Activated CD8-positive, alpha-beta T cell treated with anti-CD3 and anti-CD28 coated beads for 36 hours (primary cell): ENCODE data around the gene IMPG2. TPM values are rescaled to one million over a fixed set of nuclear protein-coding genes. Genes with fewer than 3 reads are reported as not detected.
"Not testable (repeated sequence)": the region's sequence is repeated elsewhere in the genome, so short reads cannot be mapped to it uniquely, and the experiment has no call there.

ENCODE experiments used
- ATAC-seq: fragments of 200-7000 bp; cut with Tn5 transposase; one replicate; pipeline ENCODE4 v1.10.0; 2021; ENCODE audit warnings: mild to moderate bottlenecking, moderate library complexity
- CTCF ChIA-PET: fragments of 350-600 bp; sonication (Branson Sonifier 250); formaldehyde crosslinking; loops from one replicate; lab custom pipeline; 2021; ENCODE audit warnings: antibody characterized with exemption; lab: Charles Lee
- POLR2A ChIA-PET: fragments of 350-600 bp; sonication (Branson Sonifier 250); formaldehyde crosslinking; loops from one replicate; lab custom pipeline; 2021; ENCODE audit warnings: antibody characterized with exemption; lab: Charles Lee
- DNase-seq: peaks from one replicate; pipeline ENCODE4 v3.0.0-alpha.2; 2020
- H3K27ac Mint-ChIP-seq: one replicate; pipeline ENCODE4 v1.8.0; 2021; ENCODE audit warnings: mild to moderate bottlenecking, mixed read lengths
- H3K27me3 Mint-ChIP-seq: one replicate; pipeline ENCODE4 v1.8.0; 2021; ENCODE audit warnings: mixed read lengths
- H3K36me3 Mint-ChIP-seq: one replicate; pipeline ENCODE4 v1.8.0; 2021; ENCODE audit warnings: low read depth, mixed read lengths
- H3K4me1 Mint-ChIP-seq: one replicate; pipeline ENCODE4 v1.8.0; 2021; ENCODE audit warnings: low read depth, mixed read lengths
- H3K4me3 Mint-ChIP-seq: one replicate; pipeline ENCODE4 v1.8.0; 2021; ENCODE audit warnings: mild to moderate bottlenecking, moderate library complexity, mixed read lengths
- H3K9me3 Mint-ChIP-seq: one replicate; pipeline ENCODE4 v1.8.0; 2021; ENCODE audit warnings: mixed read lengths
- intact Hi-C: fragments of 100-400 bp; cut with micrococcal nuclease; formaldehyde crosslinking; loops from one replicate; pipeline ENCODE4 v1.10.0; 2022
- total RNA-seq, 2 experiments: library from RNA; stranded (reverse); gene quantifications; one replicate each; pipeline ENCODE4 v1.2.3, GENCODE V29; 2021
- TF ChIP-seq, protein P1 (sequence below): fragments of 200-600 bp; IDR thresholded peaks from one replicate; pipeline ENCODE4 v1.8.0; 2022; ENCODE audit warnings: antibody characterized with exemption, mild to moderate bottlenecking

IMPG2 gene
- total RNA-seq, 2 experiments from 2014 or later = 0.13 to 0.14 TPM

DNA sequence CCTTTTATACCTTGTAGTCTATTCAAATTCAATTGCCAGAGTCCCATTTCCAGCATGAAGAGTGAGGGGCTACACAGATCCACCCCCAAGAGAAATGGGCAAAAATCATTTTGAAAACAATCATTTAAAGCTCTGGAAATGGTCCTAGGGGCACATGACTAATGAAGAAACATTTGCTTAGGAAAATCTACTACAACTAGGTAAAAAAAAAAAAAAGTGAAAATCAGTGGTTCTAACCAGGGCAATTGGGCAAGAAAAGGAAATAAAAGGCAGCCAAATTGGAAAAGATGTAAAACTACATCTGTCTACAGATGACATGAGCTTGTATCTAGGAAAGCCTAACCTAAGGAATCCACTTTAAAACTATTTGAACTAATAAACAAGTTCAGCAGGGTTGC lies 9.4 kb downstream of the IMPG2 start:
- ChIA-PET CTCF (interaction anchor here (1.0 kb wide), 2 partner anchors 8 to 71 kb away, joined by 3 to 4 read pairs; no protein-coding TSS in a partner anchor), POLR2A (no interaction called here)
- TF ChIP-seq, protein P1, sequence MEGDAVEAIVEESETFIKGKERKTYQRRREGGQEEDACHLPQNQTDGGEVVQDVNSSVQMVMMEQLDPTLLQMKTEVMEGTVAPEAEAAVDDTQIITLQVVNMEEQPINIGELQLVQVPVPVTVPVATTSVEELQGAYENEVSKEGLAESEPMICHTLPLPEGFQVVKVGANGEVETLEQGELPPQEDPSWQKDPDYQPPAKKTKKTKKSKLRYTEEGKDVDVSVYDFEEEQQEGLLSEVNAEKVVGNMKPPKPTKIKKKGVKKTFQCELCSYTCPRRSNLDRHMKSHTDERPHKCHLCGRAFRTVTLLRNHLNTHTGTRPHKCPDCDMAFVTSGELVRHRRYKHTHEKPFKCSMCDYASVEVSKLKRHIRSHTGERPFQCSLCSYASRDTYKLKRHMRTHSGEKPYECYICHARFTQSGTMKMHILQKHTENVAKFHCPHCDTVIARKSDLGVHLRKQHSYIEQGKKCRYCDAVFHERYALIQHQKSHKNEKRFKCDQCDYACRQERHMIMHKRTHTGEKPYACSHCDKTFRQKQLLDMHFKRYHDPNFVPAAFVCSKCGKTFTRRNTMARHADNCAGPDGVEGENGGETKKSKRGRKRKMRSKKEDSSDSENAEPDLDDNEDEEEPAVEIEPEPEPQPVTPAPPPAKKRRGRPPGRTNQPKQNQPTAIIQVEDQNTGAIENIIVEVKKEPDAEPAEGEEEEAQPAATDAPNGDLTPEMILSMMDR = no peak
- H3K27me3 Mint-ChIP-seq = no peaks in the 10 kb centered on the region
- no peaks in the 10 kb centered on the region for H3K4me1 Mint-ChIP-seq
- H3K27ac Mint-ChIP-seq = no peak overlapping the region
- DNase-seq (no peak), ATAC-seq (no peak)
- H3K36me3 Mint-ChIP-seq = peaks cover 21% of the 10 kb centered on the region
- peaks cover 29% of the 10 kb centered on the region for H3K9me3 Mint-ChIP-seq
- intact Hi-C loops = no loop called here
- no peak overlapping the region for H3K4me3 Mint-ChIP-seq

- POLR2A ChIA-PET, intact Hi-C loops, H3K4me3 Mint-ChIP-seq, H3K27ac Mint-ChIP-seq, H3K27me3 Mint-ChIP-seq, ATAC-seq, H3K4me1 Mint-ChIP-seq, CTCF ChIA-PET, DNase-seq: not testable (repeated sequence)
- H3K36me3 Mint-ChIP-seq = peaks cover 21% of the 10 kb centered on the region
- peaks cover 32% of the 10 kb centered on the region for H3K9me3 Mint-ChIP-seq
These were observed 12.1 kb downstream of the IMPG2 start for GRCh38 chr3:101308147-101308772.

DNA sequence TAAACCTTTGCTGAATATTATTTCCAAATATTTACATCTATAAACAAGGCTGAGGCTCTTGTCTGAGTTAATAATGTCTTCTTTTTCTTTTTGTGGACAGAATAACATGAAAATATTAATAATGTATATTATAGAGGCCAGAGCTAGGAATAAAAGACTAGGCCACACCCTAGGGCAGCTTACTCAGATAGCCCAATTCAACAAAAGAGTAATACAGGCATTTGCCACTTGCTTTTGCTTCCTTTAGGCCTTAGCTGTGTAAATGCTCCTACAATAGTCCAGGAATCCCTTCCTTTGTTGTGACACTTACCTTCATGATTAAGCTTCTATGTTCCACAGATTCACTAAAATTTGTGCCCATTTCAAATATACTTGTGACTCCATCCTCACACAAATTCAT lies 16.5 kb downstream of the IMPG2 start:
- H3K9me3 Mint-ChIP-seq = peaks cover 25% of the 10 kb centered on the region

GRCh38 chr3:101303089-101303731 lies 17.2 kb downstream of the IMPG2 start:
- intact Hi-C loops = no loop called here
- Mint-ChIP-seq H3K27me3 (no peaks in the 10 kb centered on the region), H3K36me3 (peaks cover 9% of the 10 kb centered on the region), H3K9me3 (peaks cover 24% of the 10 kb centered on the region), H3K27ac (no peak overlapping the region), H3K4me3 (no peak overlapping the region), H3K4me1 (no peaks in the 10 kb centered on the region)
- no peak for ATAC-seq
- ChIA-PET CTCF (interaction anchor here (1.1 kb wide), 1 partner anchor 8 kb away, joined by 3 read pairs; no protein-coding TSS in a partner anchor), POLR2A (no interaction called here)
- DNase-seq = no peak
- TF ChIP-seq, protein P1 = no peak

More for the DNA sequence above, 16.5 kb downstream of the IMPG2 start:
- no peaks in the 10 kb centered on the region for H3K4me1 Mint-ChIP-seq
- DNase-seq (no peak), ATAC-seq (no peak)
- TF ChIP-seq, protein P1 = no peak
- H3K4me3 Mint-ChIP-seq = no peak overlapping the region
- ChIA-PET POLR2A (interaction anchor here (1.0 kb wide), 1 partner anchor 16 kb away, joined by 4 read pairs; no protein-coding TSS in a partner anchor), CTCF (interaction anchor here (0.8 kb wide), 1 partner anchor 15 kb away, joined by 4 read pairs; no protein-coding TSS in a partner anchor)
- no peaks in the 10 kb centered on the region for H3K27me3 Mint-ChIP-seq
- no peak overlapping the region for H3K27ac Mint-ChIP-seq
- H3K36me3 Mint-ChIP-seq = peaks cover 12% of the 10 kb centered on the region
- intact Hi-C loops = no loop called here

- intact Hi-C loops = no loop called here
- Mint-ChIP-seq H3K36me3 (no peaks in the 10 kb centered on the region), H3K4me3 (no peak overlapping the region), H3K27me3 (no peaks in the 10 kb centered on the region), H3K9me3 (peaks cover 26% of the 10 kb centered on the region), H3K4me1 (no peaks in the 10 kb centered on the region), H3K27ac (no peak overlapping the region)
- ATAC-seq (no peak), DNase-seq (no peak)
- TF ChIP-seq, protein P1 = no peak
- ChIA-PET POLR2A (no interaction called here), CTCF (no interaction called here)
These were observed 20.3 kb downstream of the IMPG2 start for GRCh38 chr3:101300073-101300472.
